Neural cell (in vitro differentiated cells): ENCODE measurements around the gene POLR1A.

Experiments used
- CTCF ChIP-seq: fragments of 450-650 bp; IDR thresholded peaks from 2 replicates; pipeline ENCODE4 v1.5.1; 2014; ENCODE audit warnings: antibody characterized with exemption, mild to moderate bottlenecking, moderate library complexity; ENCODE audit not compliant: poor library complexity, severe bottlenecking
- EP300 ChIP-seq: fragments of 450-650 bp; conservative IDR thresholded peaks from 2 replicates; pipeline ENCODE4 v1.6.1; 2014; ENCODE audit warnings: antibody characterized with exemption, mild to moderate bottlenecking, moderate library complexity; ENCODE audit not compliant: poor library complexity, severe bottlenecking
- EZH2 ChIP-seq: fragments of 200-600, 300-800 bp; shearing (Covaris generic), sonication (generic); IDR thresholded peaks from 2 replicates; pipeline ENCODE4 v1.6.1; 2014; ENCODE audit warnings: antibody characterized with exemption, low read length, borderline replicate concordance, mild to moderate bottlenecking; ENCODE audit not compliant: insufficient read depth, poor library complexity, severe bottlenecking
- MXI1 ChIP-seq: fragments of 450-650 bp; conservative IDR thresholded peaks from 2 replicates; pipeline ENCODE4 v1.6.1; 2014; ENCODE audit warnings: antibody characterized with exemption, mild to moderate bottlenecking; ENCODE audit not compliant: poor library complexity, severe bottlenecking
- POLR2AphosphoS5 ChIP-seq: IDR thresholded peaks from 2 replicates; pipeline ENCODE4 v1.6.1; 2012
- REST ChIP-seq: IDR thresholded peaks from 2 replicates; pipeline ENCODE4 v1.6.1; 2012; ENCODE audit warnings: borderline replicate concordance
- SMC3 ChIP-seq: fragments of 450-650 bp; conservative IDR thresholded peaks from 2 replicates; pipeline ENCODE4 v1.6.1; 2014; ENCODE audit warnings: antibody characterized with exemption, mild to moderate bottlenecking, moderate library complexity; ENCODE audit not compliant: poor library complexity
- TAF1 ChIP-seq: IDR thresholded peaks from 2 replicates; pipeline ENCODE4 v1.6.1; 2012; ENCODE audit warnings: low read depth

GRCh38 chr2:86044045-86044444 is 61.6 kb downstream of the POLR1A start:
- TF ChIP-seq REST = no peak
- TF ChIP-seq CTCF = no peak
- TF ChIP-seq TAF1 = no peak
- TF ChIP-seq EZH2 = no peak
- TF ChIP-seq SMC3 = no peak
- TF ChIP-seq EP300 = no peak
- TF ChIP-seq POLR2AphosphoS5 = no peak
- no peak for TF ChIP-seq MXI1
